Smooth muscle cell (in vitro differentiated cells): ENCODE measurements around the gene USH1C. TPM values are rescaled to one million over a fixed set of nuclear protein-coding genes. Genes with fewer than 3 reads are reported as not detected.

ENCODE experiments used
- DNase-seq: peaks from one replicate; lab custom pipeline; 2025; ENCODE audit not compliant: unreplicated experiment; lab: John Stamatoyannopoulos, UW
- H2AFZ ChIP-seq: fragments of 200-600 bp; sonication (generic); 2 replicates; pipeline ENCODE4 v1.6.0; 2016; ENCODE audit warnings: antibody characterized with exemption, low read depth, mild to moderate bottlenecking
- H3F3A ChIP-seq: fragments of 200-600 bp; sonication (generic); 2 replicates; pipeline ENCODE4 v1.6.0; 2017; ENCODE audit warnings: antibody characterized with exemption, low read depth
- H3K27ac ChIP-seq: fragments of 200-600 bp; sonication (generic); 2 replicates; pipeline ENCODE4 v1.5.1; 2016; ENCODE audit warnings: low read depth, mild to moderate bottlenecking
- H3K27me3 ChIP-seq: fragments of 200-600 bp; sonication (generic); 2 replicates; pipeline ENCODE4 v1.6.1; 2016; ENCODE audit warnings: low read depth, mild to moderate bottlenecking
- H3K36me3 ChIP-seq: fragments of 200-600 bp; sonication (generic); 2 replicates; pipeline ENCODE4 v1.5.1; 2016; ENCODE audit warnings: low read depth
- H3K4me1 ChIP-seq: fragments of 200-600 bp; sonication (generic); 2 replicates; pipeline ENCODE4 v1.5.1; 2016; ENCODE audit warnings: low read depth
- H3K4me2 ChIP-seq: fragments of 200-600 bp; sonication (generic); 2 replicates; pipeline ENCODE4 v1.6.0; 2016; ENCODE audit warnings: mild to moderate bottlenecking
- H3K4me3 ChIP-seq: fragments of 200-600 bp; sonication (generic); 2 replicates; pipeline ENCODE4 v1.5.1; 2016; ENCODE audit warnings: mild to moderate bottlenecking
- H3K79me2 ChIP-seq: fragments of 200-600 bp; sonication (generic); 2 replicates; pipeline ENCODE4 v1.6.0; 2016; ENCODE audit warnings: low read depth, mild to moderate bottlenecking
- H3K9ac ChIP-seq: fragments of 200-600 bp; sonication (generic); 2 replicates; pipeline ENCODE4 v1.6.0; 2016; ENCODE audit warnings: low read depth
- H3K9me3 ChIP-seq: fragments of 200-600 bp; sonication (generic); replicated peaks from 2 replicates; pipeline ENCODE4 v1.5.1; 2016; ENCODE audit warnings: low read depth
- H4K20me1 ChIP-seq: fragments of 200-600 bp; sonication (generic); 2 replicates; pipeline ENCODE4 v1.6.0; 2016; ENCODE audit warnings: low read depth
- CTCF ChIP-seq: fragments of 200-600 bp; sonication (generic); IDR thresholded peaks from 2 replicates; pipeline ENCODE4 v1.5.1; 2017; ENCODE audit warnings: borderline replicate concordance, mild to moderate bottlenecking, antibody characterized with exemption; ENCODE audit not compliant: insufficient read depth, poor library complexity, severe bottlenecking
- WGBS: methylation state at CpG from one replicate; pipeline ENCODE4 v1.1.7; 2016; ENCODE audit warnings: low lambda C conversion rate; 5-methylcytosine and 5-hydroxymethylcytosine counted together
- polyA plus RNA-seq: library from polyadenylated mRNA; unstranded; fragments of >200 nt; fragmentation: Nextera tagmentation; extraction: Ambion mirVana; gene quantifications from 2 replicates; pipeline ENCODE4 v1.2.1, GENCODE V29; 2016
- total RNA-seq: library from RNA; depleted of rRNA; stranded (reverse); fragments of >200 nt; gene quantifications from 2 replicates; pipeline ENCODE4 v1.2.3, GENCODE V29; 2014

Gene USH1C
- total and polyA plus RNA-seq, 2 experiments from 2014 or later = not detected

GRCh38 chr11:17471501-17471900 is 72.7 kb downstream of the USH1C start:
- Histone ChIP-seq H3K9me3 (no peaks in the 10 kb centered on the region), H2AFZ (no peak overlapping the region), H4K20me1 (no peaks in the 10 kb centered on the region), H3K79me2 (no peaks in the 10 kb centered on the region), H3K27me3 (peaks cover 67% of the 10 kb centered on the region), H3K9ac (no peak overlapping the region), H3K27ac (no peak overlapping the region), H3K36me3 (no peaks in the 10 kb centered on the region), H3K4me1 (peaks cover 9% of the 10 kb centered on the region), H3K4me2 (no peak overlapping the region), H3F3A (no peaks in the 10 kb centered on the region), H3K4me3 (no peak overlapping the region)
- no peak for TF ChIP-seq CTCF
- no peak for DNase-seq
- 84% methylated on average over 3 of the region's 3 CpGs for WGBS

DNA sequence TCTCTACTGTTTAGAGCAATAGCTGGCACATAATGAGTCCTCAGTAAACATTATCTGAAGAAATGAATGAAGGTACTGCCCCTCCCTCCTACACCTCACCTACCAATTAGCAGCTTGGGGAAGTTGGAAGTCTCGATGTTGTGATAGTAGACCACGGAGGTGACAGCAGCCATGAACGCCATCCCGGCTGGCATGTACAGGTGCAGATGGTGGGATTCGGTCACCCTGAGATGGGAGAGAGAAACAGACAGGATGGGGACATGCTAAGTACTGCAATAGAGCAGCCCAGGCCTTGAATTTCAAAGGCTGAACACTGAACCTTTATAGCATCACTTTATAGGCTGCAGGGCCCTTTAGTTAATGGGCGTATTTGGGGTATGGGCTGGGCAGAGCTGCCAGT is 74.2 kb downstream of the USH1C start:
- no peaks in the 10 kb centered on the region for H3K79me2 ChIP-seq
- TF ChIP-seq CTCF = no peak
- DNase-seq = no peak
- peaks cover 57% of the 10 kb centered on the region for H3K27me3 ChIP-seq
- no peak overlapping the region for H3K4me2 ChIP-seq
- 91% methylated on average over 6 of the region's 6 CpGs for WGBS
- H4K20me1 ChIP-seq = no peaks in the 10 kb centered on the region
- H3K27ac ChIP-seq = no peak overlapping the region
- H3K9me3 ChIP-seq = no peaks in the 10 kb centered on the region
- H3K9ac ChIP-seq = no peak overlapping the region
- H2AFZ ChIP-seq = no peak overlapping the region
- H3K4me3 ChIP-seq = no peak overlapping the region
- H3K4me1 ChIP-seq = peaks cover 5% of the 10 kb centered on the region
- H3F3A ChIP-seq = no peaks in the 10 kb centered on the region
- no peaks in the 10 kb centered on the region for H3K36me3 ChIP-seq

DNA sequence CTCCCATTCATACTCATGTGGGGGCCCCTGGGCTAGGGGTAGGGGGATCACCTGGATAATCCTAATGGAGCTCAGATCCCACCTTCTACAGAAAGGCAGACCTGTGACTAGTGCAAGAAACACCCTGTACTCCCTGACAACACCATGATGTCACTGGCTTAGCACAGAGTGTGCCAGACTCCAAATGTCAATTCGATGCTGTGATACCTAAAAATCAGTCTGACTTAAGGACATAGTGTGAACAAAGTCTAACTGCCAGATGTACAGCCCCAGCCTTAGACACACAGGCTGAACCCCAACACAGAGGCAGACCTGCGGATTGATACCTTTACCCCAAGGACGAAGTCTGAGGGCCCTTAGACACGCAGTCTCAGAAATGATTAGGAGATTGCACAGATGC is 76.1 kb downstream of the USH1C start:
- no peaks in the 10 kb centered on the region for H3K36me3 ChIP-seq
- H2AFZ ChIP-seq = no peak overlapping the region
- no peak overlapping the region for H3K4me2 ChIP-seq
- DNase-seq = no peak
- no peaks in the 10 kb centered on the region for H4K20me1 ChIP-seq
- no peaks in the 10 kb centered on the region for H3K9me3 ChIP-seq
- peaks cover 3% of the 10 kb centered on the region for H3K4me1 ChIP-seq
- no peak overlapping the region for H3K27ac ChIP-seq
- H3K4me3 ChIP-seq = no peak overlapping the region
- H3F3A ChIP-seq = no peaks in the 10 kb centered on the region
- peaks cover 46% of the 10 kb centered on the region for H3K27me3 ChIP-seq
- WGBS = 90% methylated on average over 4 of the region's 4 CpGs
- H3K9ac ChIP-seq = no peak overlapping the region
- H3K79me2 ChIP-seq = no peaks in the 10 kb centered on the region
- TF ChIP-seq CTCF = no peak

DNA sequence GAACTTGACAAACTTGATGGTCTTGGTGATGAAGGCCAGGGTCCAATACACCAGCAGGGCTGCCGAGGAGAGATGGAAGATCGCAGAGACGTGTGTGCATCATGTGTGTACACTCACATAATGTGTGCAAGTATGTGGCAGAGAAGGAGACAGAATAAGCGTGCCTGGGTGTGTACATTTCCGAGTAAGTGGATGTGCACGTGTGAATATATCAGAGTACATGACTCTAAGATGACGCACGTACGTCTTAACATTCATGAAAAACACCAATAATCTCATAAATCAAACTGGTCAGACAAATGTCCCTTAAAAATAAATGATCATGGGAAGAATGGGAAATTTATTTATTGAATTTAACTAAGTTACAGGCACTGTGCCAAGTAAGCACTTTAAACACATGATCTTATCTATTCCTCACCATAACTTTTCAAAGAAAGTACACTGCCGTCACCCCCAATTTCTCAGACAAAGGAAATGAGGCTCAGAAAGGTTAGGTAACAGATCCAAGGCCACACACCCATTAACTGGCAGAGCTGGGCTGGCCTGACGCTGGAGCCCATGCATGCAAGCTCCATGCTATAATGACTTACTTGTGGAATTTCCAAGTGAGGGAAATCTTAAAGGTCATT is 80.6 kb downstream of the USH1C start:
- Histone ChIP-seq H3K4me2 (no peak overlapping the region), H3K27ac (no peak overlapping the region), H3K36me3 (no peaks in the 10 kb centered on the region), H3F3A (no peaks in the 10 kb centered on the region), H3K27me3 (peaks cover 24% of the 10 kb centered on the region), H3K9me3 (no peaks in the 10 kb centered on the region), H3K79me2 (no peaks in the 10 kb centered on the region), H4K20me1 (no peaks in the 10 kb centered on the region), H3K4me3 (no peak overlapping the region), H3K9ac (no peak overlapping the region), H2AFZ (no peak overlapping the region), H3K4me1 (no peaks in the 10 kb centered on the region)
- no peak for TF ChIP-seq CTCF
- no peak for DNase-seq
- WGBS = 92% methylated on average over 11 of the region's 11 CpGs
